GM06990 (cell line): ENCODE data around the gene ATP2C2.

Experiments used
- DNase-seq: peaks from one replicate; pipeline ENCODE4 v3.0.0-alpha.2; 2011; ENCODE audit not compliant: insufficient read length; ENCODE audit errors: extremely low read depth
- H3K27me3 ChIP-seq: replicated peaks from 2 replicates; pipeline ENCODE4 v1.6.0; 2011; ENCODE audit warnings: low read length; ENCODE audit not compliant: control insufficient read depth, insufficient read depth
- H3K36me3 ChIP-seq: 2 replicates; pipeline ENCODE4 v1.5.1; 2011; ENCODE audit warnings: low read length; ENCODE audit not compliant: control insufficient read depth, insufficient read depth
- H3K4me3 ChIP-seq: replicated peaks from 2 replicates; pipeline ENCODE4 v1.5.1; 2011; ENCODE audit warnings: low read depth, mild to moderate bottlenecking, control low read depth, low read length
- TF ChIP-seq, protein P1 (sequence below): IDR thresholded peaks from 2 replicates; pipeline ENCODE4 v1.5.1; 2011; ENCODE audit warnings: low read length, control low read depth, mild to moderate bottlenecking, inconsistent platforms; ENCODE audit not compliant: insufficient read depth, poor library complexity, severe bottlenecking

ATP2C2 gene

DNA sequence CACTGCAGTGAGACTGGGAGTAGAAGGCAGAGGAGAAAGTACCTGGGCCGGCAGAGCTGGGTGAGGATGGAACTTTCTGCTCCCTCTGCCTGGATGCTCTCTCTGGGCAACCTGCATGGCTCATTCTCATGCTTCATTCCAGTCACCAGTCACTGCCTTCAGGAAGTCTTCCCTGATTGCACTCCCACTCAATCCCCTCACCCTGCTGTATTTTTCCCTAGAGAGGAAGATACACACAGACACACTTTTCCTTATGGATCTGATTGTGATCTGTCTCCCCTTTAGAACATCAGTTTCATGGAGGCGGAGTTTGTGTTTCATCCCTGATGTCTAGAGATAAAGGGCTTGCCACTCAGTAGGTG, 91.2 kb downstream of the ATP2C2 start:
- no peak for DNase-seq
- TF ChIP-seq, protein P1, sequence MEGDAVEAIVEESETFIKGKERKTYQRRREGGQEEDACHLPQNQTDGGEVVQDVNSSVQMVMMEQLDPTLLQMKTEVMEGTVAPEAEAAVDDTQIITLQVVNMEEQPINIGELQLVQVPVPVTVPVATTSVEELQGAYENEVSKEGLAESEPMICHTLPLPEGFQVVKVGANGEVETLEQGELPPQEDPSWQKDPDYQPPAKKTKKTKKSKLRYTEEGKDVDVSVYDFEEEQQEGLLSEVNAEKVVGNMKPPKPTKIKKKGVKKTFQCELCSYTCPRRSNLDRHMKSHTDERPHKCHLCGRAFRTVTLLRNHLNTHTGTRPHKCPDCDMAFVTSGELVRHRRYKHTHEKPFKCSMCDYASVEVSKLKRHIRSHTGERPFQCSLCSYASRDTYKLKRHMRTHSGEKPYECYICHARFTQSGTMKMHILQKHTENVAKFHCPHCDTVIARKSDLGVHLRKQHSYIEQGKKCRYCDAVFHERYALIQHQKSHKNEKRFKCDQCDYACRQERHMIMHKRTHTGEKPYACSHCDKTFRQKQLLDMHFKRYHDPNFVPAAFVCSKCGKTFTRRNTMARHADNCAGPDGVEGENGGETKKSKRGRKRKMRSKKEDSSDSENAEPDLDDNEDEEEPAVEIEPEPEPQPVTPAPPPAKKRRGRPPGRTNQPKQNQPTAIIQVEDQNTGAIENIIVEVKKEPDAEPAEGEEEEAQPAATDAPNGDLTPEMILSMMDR, result no peak
- H3K4me3 ChIP-seq, result no peak overlapping the region
- no peaks in the 10 kb centered on the region for H3K27me3 ChIP-seq
- H3K36me3 ChIP-seq, result no peaks in the 10 kb centered on the region

DNA sequence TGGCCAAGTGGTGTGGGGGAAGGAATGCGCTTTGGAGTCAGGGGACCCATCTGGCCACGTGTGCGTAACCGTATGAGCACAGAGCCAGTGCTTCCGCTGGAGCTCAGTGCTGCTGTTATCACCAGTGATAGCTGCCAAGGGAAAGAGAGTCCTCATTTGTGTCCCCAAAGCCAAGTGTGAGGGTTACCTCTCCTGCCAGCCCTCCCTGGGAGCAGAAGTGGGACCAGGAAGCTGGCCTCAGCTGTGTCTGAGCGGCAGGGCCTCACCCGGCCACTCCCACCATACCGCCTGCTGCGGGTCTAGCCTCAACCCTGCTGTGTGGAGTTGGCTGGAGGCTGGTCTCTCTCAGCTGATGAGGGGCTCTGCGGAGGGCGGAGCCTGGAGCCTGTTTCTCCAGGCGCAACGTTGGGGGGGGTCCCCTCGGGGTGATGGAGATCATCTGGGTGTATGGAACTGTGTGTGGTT, 91.6 kb downstream of the ATP2C2 start:
- Histone ChIP-seq H3K27me3 (no peaks in the 10 kb centered on the region), H3K4me3 (no peak overlapping the region), H3K36me3 (no peaks in the 10 kb centered on the region)
- no peak for DNase-seq
- TF ChIP-seq, protein P1, result no peak

DNA sequence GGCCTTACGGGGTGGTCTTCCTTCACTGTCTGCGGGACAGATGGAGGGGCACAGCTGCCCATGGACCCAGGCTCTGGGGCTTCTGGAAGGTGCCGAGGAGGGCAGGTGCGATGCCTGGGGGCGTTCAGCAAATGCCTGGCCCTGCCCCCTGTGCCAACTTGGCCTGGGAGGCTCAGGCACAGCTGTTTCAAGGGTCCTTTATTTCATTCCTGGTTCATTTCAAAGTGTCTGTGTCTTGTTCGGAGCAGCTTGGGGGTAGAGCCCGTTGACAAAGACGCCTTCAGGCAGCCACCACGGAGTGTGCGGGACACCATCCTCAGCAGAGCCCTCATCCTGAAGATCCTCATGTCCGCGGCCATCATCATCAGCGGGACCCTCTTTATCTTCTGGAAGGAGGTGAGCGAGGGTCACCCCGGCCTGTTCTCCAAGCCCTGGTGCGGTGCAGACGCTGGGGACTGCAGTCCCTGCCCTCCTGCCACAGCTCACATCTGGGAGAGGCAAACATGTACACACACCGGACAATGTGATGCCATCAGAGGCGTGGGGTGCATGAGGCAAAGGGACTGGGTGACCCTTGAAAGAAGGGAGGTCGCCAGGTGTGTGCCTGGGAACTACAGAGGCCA, 92.2 kb downstream of the ATP2C2 start:
- Histone ChIP-seq H3K27me3 (no peaks in the 10 kb centered on the region), H3K4me3 (no peak overlapping the region), H3K36me3 (no peaks in the 10 kb centered on the region)
- no peak for DNase-seq
- TF ChIP-seq, protein P1, result no peak

DNA sequence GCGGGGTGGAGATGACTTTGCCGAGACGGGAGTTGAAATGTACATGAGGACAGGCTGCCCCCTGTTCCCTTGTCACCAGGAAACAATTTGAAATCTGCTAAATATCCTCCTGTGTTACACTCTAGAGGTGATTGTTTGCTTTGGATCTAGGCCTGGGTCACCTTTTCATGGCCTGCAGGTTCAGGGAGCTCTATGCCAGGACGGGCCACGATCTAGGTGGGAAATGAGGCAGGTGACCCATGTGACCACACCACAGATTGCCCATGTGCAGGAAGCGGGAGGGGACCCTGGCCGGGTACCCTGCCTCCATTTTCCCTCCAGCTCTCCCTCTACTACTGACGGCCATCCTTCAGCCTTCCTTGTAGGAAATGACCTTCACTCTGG, 92.7 kb downstream of the ATP2C2 start:
- no peak overlapping the region for H3K4me3 ChIP-seq
- no peaks in the 10 kb centered on the region for H3K36me3 ChIP-seq
- DNase-seq, result no peak

DNA sequence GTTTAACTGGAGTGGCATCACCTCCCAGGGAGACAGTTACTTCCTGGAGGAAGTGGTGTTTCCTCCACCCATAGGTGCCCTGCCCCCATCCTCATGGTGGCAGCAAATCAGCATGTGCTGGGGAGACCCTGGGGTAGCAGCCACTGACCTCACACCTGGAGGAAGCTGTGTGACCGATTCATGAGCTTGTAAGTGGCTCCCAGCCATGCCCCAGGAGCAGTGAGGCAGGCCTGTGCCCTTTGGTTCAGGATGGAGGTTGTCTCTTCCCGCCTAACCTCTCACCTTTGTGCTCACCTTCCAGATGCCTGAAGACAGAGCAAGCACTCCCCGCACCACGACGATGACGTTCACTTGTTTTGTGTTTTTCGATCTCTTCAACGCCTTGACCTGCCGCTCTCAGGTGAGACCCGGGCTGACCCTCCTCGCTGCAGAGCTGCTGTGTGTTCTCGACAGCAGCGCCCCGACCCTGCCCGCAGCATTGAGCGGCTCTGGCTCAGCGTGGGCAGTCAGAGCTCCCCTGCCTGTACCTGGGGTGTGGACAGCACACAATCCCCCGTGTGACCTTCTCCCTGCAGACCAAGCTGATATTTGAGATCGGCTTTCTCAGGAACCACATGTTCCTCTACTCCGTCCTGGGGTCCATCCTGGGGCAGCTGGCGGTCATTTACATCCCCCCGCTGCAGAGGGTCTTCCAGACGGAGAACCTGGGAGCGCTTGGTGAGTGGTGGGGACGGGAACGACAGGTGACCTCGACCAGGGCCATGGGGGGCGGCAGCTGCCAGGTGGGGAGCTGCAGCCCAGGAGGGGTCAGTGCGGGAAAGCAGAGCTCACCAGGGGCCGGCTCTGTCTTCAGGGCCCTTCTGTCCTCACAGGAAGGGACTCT, 93.3 kb downstream of the ATP2C2 start:
- DNase-seq, result no peak
- TF ChIP-seq, protein P1, result no peak
- Histone ChIP-seq H3K27me3 (no peaks in the 10 kb centered on the region), H3K4me3 (no peak overlapping the region), H3K36me3 (no peaks in the 10 kb centered on the region)

More for the DNA sequence above, 92.7 kb downstream of the ATP2C2 start:
- H3K27me3 ChIP-seq, result no peaks in the 10 kb centered on the region
- TF ChIP-seq, protein P1, result no peak
